Neural progenitor cell (in vitro differentiated cells): Measurements from ENCODE around the gene CCDC107. TPM values are rescaled to one million over a fixed set of nuclear protein-coding genes. Genes with fewer than 3 reads are reported as not detected.

Experiments used
- DNase-seq: peaks from one replicate; pipeline ENCODE4 v3.0.0-alpha.2; 2016; ENCODE audit warnings: low spot score
- H2AFZ ChIP-seq: fragments of 200-600 bp; sonication (generic); replicated peaks from 2 replicates; pipeline ENCODE4 v1.6.1; 2016; ENCODE audit warnings: antibody characterized with exemption
- H3F3A ChIP-seq: fragments of 200-600 bp; sonication (generic); 2 replicates; pipeline ENCODE4 v1.6.1; 2016; ENCODE audit warnings: antibody characterized with exemption, low read depth
- H3K27ac ChIP-seq: fragments of 200-600 bp; sonication (generic); 2 replicates; pipeline ENCODE4 v1.5.1; 2016; ENCODE audit warnings: mild to moderate bottlenecking
- H3K27me3 ChIP-seq: fragments of 200-600 bp; sonication (generic); 2 replicates; pipeline ENCODE4 v1.6.1; 2016; ENCODE audit warnings: mild to moderate bottlenecking, moderate library complexity
- H3K36me3 ChIP-seq: fragments of 200-600 bp; sonication (generic); 2 replicates; pipeline ENCODE4 v1.5.1; 2016
- H3K4me1 ChIP-seq: fragments of 200-600 bp; sonication (generic); 2 replicates; pipeline ENCODE4 v1.6.1; 2016; ENCODE audit warnings: mixed run types
- H3K4me2 ChIP-seq: fragments of 200-600 bp; sonication (generic); 2 replicates; pipeline ENCODE4 v1.6.1; 2016
- H3K4me3 ChIP-seq: fragments of 200-600 bp; sonication (generic); 2 replicates; pipeline ENCODE4 v1.5.1; 2016
- H3K79me2 ChIP-seq: fragments of 200-600 bp; sonication (generic); 2 replicates; pipeline ENCODE4 v1.6.1; 2016; ENCODE audit warnings: low read depth
- H3K9ac ChIP-seq: fragments of 200-600 bp; sonication (generic); 2 replicates; pipeline ENCODE4 v1.6.1; 2016
- H3K9me3 ChIP-seq: fragments of 200-600 bp; sonication (generic); 2 replicates; pipeline ENCODE4 v1.5.1; 2016; ENCODE audit warnings: low read depth
- H4K20me1 ChIP-seq: fragments of 200-600 bp; sonication (generic); 2 replicates; pipeline ENCODE4 v1.6.1; 2016; ENCODE audit warnings: low read depth
- H3K27ac Mint-ChIP-seq: 3 replicates; pipeline ENCODE4 v1.8.0; 2021; ENCODE audit warnings: mixed read lengths
- H3K27me3 Mint-ChIP-seq: 2 replicates; pipeline ENCODE4 v1.8.0; 2022; ENCODE audit warnings: low read depth, mild to moderate bottlenecking, inconsistent platforms, moderate library complexity, mixed read lengths; ENCODE audit not compliant: insufficient read depth
- H3K36me3 Mint-ChIP-seq: 3 replicates; pipeline ENCODE4 v1.8.0; 2021; ENCODE audit warnings: mixed read lengths
- H3K4me1 Mint-ChIP-seq: 3 replicates; pipeline ENCODE4 v1.8.0; 2021; ENCODE audit warnings: mixed read lengths
- H3K4me3 Mint-ChIP-seq: 3 replicates; pipeline ENCODE4 v1.8.0; 2021; ENCODE audit warnings: mild to moderate bottlenecking, moderate library complexity, mixed read lengths
- H3K9me3 Mint-ChIP-seq: 3 replicates; pipeline ENCODE4 v1.8.0; 2020; ENCODE audit warnings: mixed read lengths
- EZH2 ChIP-seq: fragments of 200-600 bp; sonication (generic); IDR thresholded peaks from 2 replicates; pipeline ENCODE4 v1.6.1; 2017; ENCODE audit warnings: antibody characterized with exemption, mild to moderate bottlenecking, moderate library complexity
- EZH2phosphoT487 ChIP-seq: fragments of 200-600 bp; sonication (generic); IDR thresholded peaks from 2 replicates; pipeline ENCODE4 v1.6.1; 2017; ENCODE audit warnings: antibody characterized with exemption
- total RNA-seq: library from RNA; depleted of rRNA; stranded (reverse); fragments of >200 nt; gene quantifications from 2 replicates; pipeline ENCODE4 v1.2.3, GENCODE V29; 2015; ENCODE audit warnings: low replicate concordance
- TF ChIP-seq, protein P1 (sequence below): fragments of 200-600 bp; sonication (generic); IDR thresholded peaks from 2 replicates; pipeline ENCODE4 v1.5.1; 2017; ENCODE audit warnings: antibody characterized with exemption, mild to moderate bottlenecking

CCDC107 gene
- total RNA-seq, 1 donor from 2014 or later: 3.8 TPM

DNA sequence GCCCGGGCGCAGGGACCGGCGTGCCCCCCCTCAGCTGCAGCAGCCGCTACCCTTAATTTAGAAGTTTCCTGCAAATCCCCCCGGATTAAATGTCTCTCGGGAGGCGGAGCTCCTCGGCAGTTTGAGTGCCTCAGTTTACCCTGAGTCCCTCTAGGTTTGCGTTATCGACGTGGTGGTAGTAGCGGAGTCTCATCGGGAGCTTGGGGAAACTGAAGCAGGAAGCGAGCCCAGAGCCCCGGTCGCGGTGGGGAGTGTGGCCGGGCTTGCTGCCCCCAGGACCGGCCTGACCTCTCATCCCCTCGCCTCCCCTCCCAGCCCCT, 32.2 kb downstream of the CCDC107 start:
- peaks cover 10% of the 10 kb centered on the region for H3K4me1 ChIP-seq
- peaks cover 16% of the 10 kb centered on the region for H3F3A ChIP-seq
- H3K9me3 ChIP-seq: no peaks in the 10 kb centered on the region
- H3K79me2 ChIP-seq: peaks cover 19% of the 10 kb centered on the region
- Mint-ChIP-seq H3K36me3 (peaks cover 8% of the 10 kb centered on the region), H3K4me3 (peak overlapping the region; percentile 89), H3K27me3 (peaks cover 7% of the 10 kb centered on the region), H3K27ac (no peak overlapping the region), H3K4me1 (peaks cover 36% of the 10 kb centered on the region), H3K9me3 (peaks cover 2% of the 10 kb centered on the region)
- no peak overlapping the region for H3K9ac ChIP-seq
- peak overlapping the region; percentile 89 for H3K4me2 ChIP-seq
- no peak overlapping the region for H3K27ac ChIP-seq
- H4K20me1 ChIP-seq: no peaks in the 10 kb centered on the region
- no peaks in the 10 kb centered on the region for H3K27me3 ChIP-seq
- DNase-seq: no peak
- peak overlapping the region; percentile 66 for H2AFZ ChIP-seq
- TF ChIP-seq EZH2 (no peak), EZH2phosphoT487 (no peak)
- TF ChIP-seq, protein P1, sequence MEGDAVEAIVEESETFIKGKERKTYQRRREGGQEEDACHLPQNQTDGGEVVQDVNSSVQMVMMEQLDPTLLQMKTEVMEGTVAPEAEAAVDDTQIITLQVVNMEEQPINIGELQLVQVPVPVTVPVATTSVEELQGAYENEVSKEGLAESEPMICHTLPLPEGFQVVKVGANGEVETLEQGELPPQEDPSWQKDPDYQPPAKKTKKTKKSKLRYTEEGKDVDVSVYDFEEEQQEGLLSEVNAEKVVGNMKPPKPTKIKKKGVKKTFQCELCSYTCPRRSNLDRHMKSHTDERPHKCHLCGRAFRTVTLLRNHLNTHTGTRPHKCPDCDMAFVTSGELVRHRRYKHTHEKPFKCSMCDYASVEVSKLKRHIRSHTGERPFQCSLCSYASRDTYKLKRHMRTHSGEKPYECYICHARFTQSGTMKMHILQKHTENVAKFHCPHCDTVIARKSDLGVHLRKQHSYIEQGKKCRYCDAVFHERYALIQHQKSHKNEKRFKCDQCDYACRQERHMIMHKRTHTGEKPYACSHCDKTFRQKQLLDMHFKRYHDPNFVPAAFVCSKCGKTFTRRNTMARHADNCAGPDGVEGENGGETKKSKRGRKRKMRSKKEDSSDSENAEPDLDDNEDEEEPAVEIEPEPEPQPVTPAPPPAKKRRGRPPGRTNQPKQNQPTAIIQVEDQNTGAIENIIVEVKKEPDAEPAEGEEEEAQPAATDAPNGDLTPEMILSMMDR: no peak
- no peaks in the 10 kb centered on the region for H3K36me3 ChIP-seq
- peak overlapping the region; percentile 69 for H3K4me3 ChIP-seq

- TF ChIP-seq EZH2phosphoT487 (no peak), EZH2 (no peak)
- TF ChIP-seq, protein P1: no peak
- H3K4me2 ChIP-seq: peak overlapping the region; percentile 89
- H3K4me3 ChIP-seq: peak overlapping the region; percentile 69
- H3K36me3 ChIP-seq: no peaks in the 10 kb centered on the region
- Mint-ChIP-seq H3K9me3 (peaks cover 2% of the 10 kb centered on the region), H3K27ac (peak overlapping the region; percentile 96), H3K4me3 (peak overlapping the region; percentile 89), H3K36me3 (peaks cover 5% of the 10 kb centered on the region), H3K27me3 (peaks cover 7% of the 10 kb centered on the region), H3K4me1 (peaks cover 36% of the 10 kb centered on the region)
- no peaks in the 10 kb centered on the region for H4K20me1 ChIP-seq
- H3K9me3 ChIP-seq: no peaks in the 10 kb centered on the region
- no peak overlapping the region for H3K27ac ChIP-seq
- peak overlapping the region; percentile 7 for H3K9ac ChIP-seq
- H3K79me2 ChIP-seq: peaks cover 19% of the 10 kb centered on the region
- peaks cover 10% of the 10 kb centered on the region for H3K4me1 ChIP-seq
- H2AFZ ChIP-seq: peak overlapping the region; percentile 67
- H3F3A ChIP-seq: peaks cover 16% of the 10 kb centered on the region
- DNase-seq: peak; percentile 64
- H3K27me3 ChIP-seq: no peaks in the 10 kb centered on the region
Observed at GRCh38 chr9:35690614-35691333, 32.7 kb downstream of the CCDC107 start.

DNA sequence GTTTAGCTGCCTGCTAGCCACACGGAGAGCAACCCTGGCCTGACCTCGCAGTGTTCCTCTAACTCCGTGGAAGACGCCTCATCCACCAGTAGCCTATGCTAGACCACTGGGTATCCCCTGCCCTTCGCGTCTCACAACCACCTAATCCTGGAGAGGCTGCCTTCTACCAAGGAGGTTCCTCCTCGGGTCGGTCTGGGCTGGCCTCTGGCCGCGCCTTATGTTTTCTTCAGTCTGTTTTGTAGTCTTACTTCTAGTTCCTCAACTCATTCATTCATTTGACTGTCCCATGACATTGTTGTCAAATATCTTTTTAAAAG, 33.2 kb downstream of the CCDC107 start:
- peaks cover 3% of the 10 kb centered on the region for H3K36me3 Mint-ChIP-seq
- peaks cover 34% of the 10 kb centered on the region for H3K4me1 Mint-ChIP-seq
- H3K9me3 Mint-ChIP-seq: peaks cover 2% of the 10 kb centered on the region
- Histone ChIP-seq H2AFZ (peak overlapping the region; percentile 67), H3K4me2 (peak overlapping the region; percentile 89), H3K9ac (no peak overlapping the region), H4K20me1 (peaks cover 2% of the 10 kb centered on the region), H3K79me2 (peaks cover 19% of the 10 kb centered on the region), H3F3A (peaks cover 16% of the 10 kb centered on the region), H3K4me3 (peak overlapping the region; percentile 69), H3K9me3 (no peaks in the 10 kb centered on the region), H3K4me1 (peaks cover 10% of the 10 kb centered on the region), H3K36me3 (no peaks in the 10 kb centered on the region), H3K27me3 (no peaks in the 10 kb centered on the region), H3K27ac (no peak overlapping the region)
- DNase-seq: peak; percentile 45
- H3K27ac Mint-ChIP-seq: peak overlapping the region; percentile 96
- H3K27me3 Mint-ChIP-seq: peaks cover 7% of the 10 kb centered on the region
- TF ChIP-seq, protein P1: no peak
- no peak for TF ChIP-seq EZH2phosphoT487
- TF ChIP-seq EZH2: no peak
- peak overlapping the region; percentile 89 for H3K4me3 Mint-ChIP-seq
